Keratinocyte (primary cell): Measurements from ENCODE around the gene KCNJ6. TPM values are rescaled to one million over a fixed set of nuclear protein-coding genes. Genes with fewer than 3 reads are reported as not detected.

Experiments
- DNase-seq: peaks from one replicate; pipeline ENCODE4 v3.0.0-alpha.2; 2011; ENCODE audit warnings: low read depth, missing footprints, low spot score
- FAIRE-seq: peaks from 2 replicates; lab custom pipeline; 2011; peaks lifted over from hg19 to GRCh38; lab: Jason Lieb, UNC
- H2AFZ ChIP-seq: 2 replicates; pipeline ENCODE4 v1.6.0; 2012; ENCODE audit warnings: low read length, control low read depth, inconsistent platforms; ENCODE audit not compliant: control insufficient read depth
- H3K27ac ChIP-seq: 2 replicates; pipeline ENCODE4 v1.5.1; 2011; ENCODE audit warnings: low read length; ENCODE audit not compliant: control insufficient read depth, insufficient read depth
- H3K27me3 ChIP-seq: 3 replicates; pipeline ENCODE4 v1.6.0; 2011; ENCODE audit warnings: low read length; ENCODE audit not compliant: control insufficient read depth, insufficient read depth; ENCODE audit errors: extremely low read depth
- H3K36me3 ChIP-seq, 2 experiments: 2 replicates in 1 of 2; 3 replicates in 1 of 2; pipeline ENCODE4 v1.5.1; 2011; ENCODE audit warnings: low read length in 2 of 2, mild to moderate bottlenecking in 1 of 2; ENCODE audit not compliant: control insufficient read depth in 2 of 2, insufficient read depth in 2 of 2; ENCODE audit errors: extremely low read depth in 1 of 2
- H3K4me1 ChIP-seq: 3 replicates; pipeline ENCODE4 v1.5.1; 2011; ENCODE audit warnings: low read length; ENCODE audit not compliant: control insufficient read depth, insufficient read depth; ENCODE audit errors: extremely low read depth
- H3K4me2 ChIP-seq: 3 replicates; pipeline ENCODE4 v1.6.0; 2011; ENCODE audit warnings: low read depth, low read length; ENCODE audit not compliant: control insufficient read depth, insufficient read depth; ENCODE audit errors: extremely low read depth
- H3K4me3 ChIP-seq, 3 experiments: fragments of 200-600 bp in 1 of 3; sonication (generic) in 1 of 3; 2 replicates in 2 of 3; 3 replicates in 1 of 3; pipeline ENCODE4 v1.5.1; 2011 to 2016; ENCODE audit warnings: low read length in 3 of 3, mild to moderate bottlenecking in 3 of 3, control low read depth in 2 of 3, inconsistent platforms in 1 of 3, low read depth in 1 of 3, mixed read lengths in 1 of 3, mixed run types in 1 of 3, moderate library complexity in 1 of 3; ENCODE audit not compliant: control insufficient read depth in 2 of 3, insufficient read depth in 2 of 3; ENCODE audit errors: extremely low read depth in 1 of 3
- H3K79me2 ChIP-seq: 2 replicates; pipeline ENCODE4 v1.6.0; 2012; ENCODE audit warnings: low read length; ENCODE audit not compliant: control insufficient read depth, insufficient read depth
- H3K9ac ChIP-seq: 3 replicates; pipeline ENCODE4 v1.6.0; 2011; ENCODE audit warnings: low read length; ENCODE audit not compliant: control insufficient read depth, insufficient read depth; ENCODE audit errors: extremely low read depth
- H3K9me1 ChIP-seq: 3 replicates; pipeline ENCODE4 v1.6.0; 2011; ENCODE audit warnings: low read length; ENCODE audit not compliant: control insufficient read depth, insufficient read depth; ENCODE audit errors: extremely low read depth
- H3K9me3 ChIP-seq: 2 replicates; pipeline ENCODE4 v1.5.1; 2012; ENCODE audit warnings: low read depth, low read length; ENCODE audit not compliant: control insufficient read depth
- H4K20me1 ChIP-seq: 3 replicates; pipeline ENCODE4 v1.6.0; 2011; ENCODE audit warnings: low read length; ENCODE audit not compliant: control insufficient read depth, insufficient read depth; ENCODE audit errors: extremely low read depth
- EZH2 ChIP-seq: IDR thresholded peaks from one replicate; pipeline ENCODE4 v1.6.1; 2012; ENCODE audit warnings: inconsistent platforms, mild to moderate bottlenecking, low read length, moderate library complexity
- dilution Hi-C: fragments of 300-500 bp; cut with MboI; formaldehyde crosslinking; loops from one replicate; pipeline ENCODE4 v1.7.0; 2020; ENCODE audit warnings: low sequenced_read_pairs; ENCODE audit not compliant: extremely low pct_ligation_motif_present
- polyA plus RNA-seq, 5 experiments: library from polyadenylated mRNA; depleted of rRNA in 3 of 5; stranded (reverse) in 3 of 5; stranded (forward) in 1 of 5; unstranded in 1 of 5; fragments of >200 nt; gene quantifications; 1 replicate in 1 of 5; 2 replicates in 3 of 5; 3 replicates in 1 of 5; pipeline versions ENCODE4 v1.2.1 to v1.2.3, GENCODE V29; 2011 to 2012; ENCODE audit warnings: missing spikeins in 2 of 5, low read depth in 1 of 5, low replicate concordance in 1 of 5
- TF ChIP-seq, protein P1 (sequence below), 3 experiments: IDR thresholded peaks in 1 of 3; conservative IDR thresholded peaks in 1 of 3; optimal IDR thresholded peaks in 1 of 3; 2 replicates in 2 of 3; 3 replicates in 1 of 3; pipeline versions ENCODE3 to v1.5.1; 2011; ENCODE audit warnings: low read length in 3 of 3, mild to moderate bottlenecking in 3 of 3, moderate library complexity in 2 of 3, control low read depth in 1 of 3, inconsistent platforms in 1 of 3; ENCODE audit not compliant: insufficient read depth in 2 of 3; ENCODE audit errors: extremely low read depth in 1 of 3

Gene KCNJ6
- polyA plus RNA-seq, 1 donor (not counting 4 experiments of a cell fraction or from before 2014, with no cell fraction given) = not detected

DNA sequence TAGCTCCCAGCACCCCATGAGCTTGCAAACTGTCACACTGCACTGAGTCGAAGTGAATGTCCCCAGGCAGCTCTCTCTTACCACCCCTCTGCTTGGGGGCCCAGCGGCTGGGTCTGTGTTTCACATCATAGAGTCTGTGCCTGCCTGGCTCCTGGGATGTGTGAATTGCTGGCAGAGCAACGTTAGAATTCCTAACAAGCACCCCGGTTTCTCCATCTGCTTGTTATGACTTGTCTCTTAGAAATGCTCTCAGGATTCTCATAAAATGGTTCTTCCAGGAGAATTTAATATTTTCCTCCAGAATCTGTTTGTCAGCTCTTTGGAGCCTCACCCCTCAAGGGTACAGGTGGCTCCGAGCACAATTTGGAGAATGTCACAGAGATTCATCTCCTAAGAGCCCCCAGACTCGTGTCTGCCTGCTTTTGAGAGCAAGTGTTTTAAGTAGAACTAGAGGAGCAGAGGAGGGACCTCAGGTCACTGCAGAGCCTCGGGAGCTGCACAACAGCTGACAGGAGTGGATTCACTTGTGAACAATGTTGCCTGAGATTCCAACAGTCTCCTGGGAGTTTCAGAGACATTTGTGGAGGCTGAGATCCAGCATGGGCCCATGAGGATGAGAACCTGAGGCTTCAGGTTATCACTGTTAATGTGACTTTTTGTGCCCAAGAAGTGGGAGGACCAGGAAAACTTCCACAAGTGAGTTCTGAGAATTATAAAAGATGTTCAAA lies 131.5 kb downstream of the KCNJ6 start:
- no peak overlapping the region for H3K27ac ChIP-seq
- FAIRE-seq (no peak), DNase-seq (no peak)
- H3K4me3 ChIP-seq = no peak overlapping the region
- H3K36me3 ChIP-seq = no peaks in the 10 kb centered on the region
- peaks cover 42% of the 10 kb centered on the region for H3K4me1 ChIP-seq
- H3K27me3 ChIP-seq = no peaks in the 10 kb centered on the region
- dilution Hi-C loops = no loop called here
- peaks cover 4% of the 10 kb centered on the region for H3K9me3 ChIP-seq
- no peaks in the 10 kb centered on the region for H3K9me1 ChIP-seq
- no peak overlapping the region for H2AFZ ChIP-seq
- no peaks in the 10 kb centered on the region for H4K20me1 ChIP-seq
- no peak overlapping the region for H3K9ac ChIP-seq
- no peak for TF ChIP-seq EZH2
- TF ChIP-seq, protein P1, sequence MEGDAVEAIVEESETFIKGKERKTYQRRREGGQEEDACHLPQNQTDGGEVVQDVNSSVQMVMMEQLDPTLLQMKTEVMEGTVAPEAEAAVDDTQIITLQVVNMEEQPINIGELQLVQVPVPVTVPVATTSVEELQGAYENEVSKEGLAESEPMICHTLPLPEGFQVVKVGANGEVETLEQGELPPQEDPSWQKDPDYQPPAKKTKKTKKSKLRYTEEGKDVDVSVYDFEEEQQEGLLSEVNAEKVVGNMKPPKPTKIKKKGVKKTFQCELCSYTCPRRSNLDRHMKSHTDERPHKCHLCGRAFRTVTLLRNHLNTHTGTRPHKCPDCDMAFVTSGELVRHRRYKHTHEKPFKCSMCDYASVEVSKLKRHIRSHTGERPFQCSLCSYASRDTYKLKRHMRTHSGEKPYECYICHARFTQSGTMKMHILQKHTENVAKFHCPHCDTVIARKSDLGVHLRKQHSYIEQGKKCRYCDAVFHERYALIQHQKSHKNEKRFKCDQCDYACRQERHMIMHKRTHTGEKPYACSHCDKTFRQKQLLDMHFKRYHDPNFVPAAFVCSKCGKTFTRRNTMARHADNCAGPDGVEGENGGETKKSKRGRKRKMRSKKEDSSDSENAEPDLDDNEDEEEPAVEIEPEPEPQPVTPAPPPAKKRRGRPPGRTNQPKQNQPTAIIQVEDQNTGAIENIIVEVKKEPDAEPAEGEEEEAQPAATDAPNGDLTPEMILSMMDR (optimal IDR thresholded peaks at IDR 0.05 in 1 of 3, IDR thresholded peaks at IDR 0.05 in 1 of 3, conservative IDR thresholded peaks at IDR 0.05 in 1 of 3; ENCODE audit: extremely low read depth in 1 of 3, insufficient read depth in 2 of 3, low read length in 3 of 3) = no peak
- H3K4me2 ChIP-seq = no peak overlapping the region
- no peaks in the 10 kb centered on the region for H3K79me2 ChIP-seq

DNA sequence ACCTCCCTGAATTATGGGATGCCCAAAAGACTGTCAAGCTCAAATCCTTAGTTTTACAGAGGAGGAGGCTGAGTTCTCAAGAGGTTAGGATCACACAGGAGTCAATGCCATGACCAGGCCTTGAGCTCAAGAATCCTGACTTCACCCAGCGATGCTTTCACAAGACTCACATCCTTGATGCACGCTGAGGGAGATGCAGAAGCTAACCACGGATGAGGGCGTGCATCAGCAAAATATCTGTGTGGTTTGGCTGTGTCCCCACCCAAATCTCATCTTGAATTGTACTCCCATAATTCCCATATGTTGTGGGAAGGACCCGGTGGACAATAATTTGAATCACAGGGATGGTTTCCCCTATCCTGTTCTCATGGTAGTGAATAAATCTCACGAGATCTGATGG lies 133.2 kb downstream of the KCNJ6 start:
- no peaks in the 10 kb centered on the region for H4K20me1 ChIP-seq
- no peak for FAIRE-seq
- H3K27ac ChIP-seq = no peak overlapping the region
- no peaks in the 10 kb centered on the region for H3K36me3 ChIP-seq
- no peak overlapping the region for H3K4me2 ChIP-seq
- H3K79me2 ChIP-seq = no peaks in the 10 kb centered on the region
- H3K4me3 ChIP-seq = no peak overlapping the region
- H3K9me3 ChIP-seq = peaks cover 3% of the 10 kb centered on the region
- dilution Hi-C loops = no loop called here
- H2AFZ ChIP-seq = no peak overlapping the region
- DNase-seq = no peak
- TF ChIP-seq EZH2 = no peak
- TF ChIP-seq, protein P1 (optimal IDR thresholded peaks at IDR 0.05 in 1 of 3, IDR thresholded peaks at IDR 0.05 in 1 of 3, conservative IDR thresholded peaks at IDR 0.05 in 1 of 3; ENCODE audit: extremely low read depth in 1 of 3, insufficient read depth in 2 of 3, low read length in 3 of 3) = no peak
- peaks cover 42% of the 10 kb centered on the region for H3K4me1 ChIP-seq
- H3K27me3 ChIP-seq = no peaks in the 10 kb centered on the region
- no peaks in the 10 kb centered on the region for H3K9me1 ChIP-seq
- no peak overlapping the region for H3K9ac ChIP-seq
